Suprapubic skin (tissue), 4 donors: ENCODE results near the gene ARHGAP4.

Experiments
- CTCF ChIP-seq, 2 donors: fragments of 200-600 bp in 1 of 2; fragments of 450-650 bp in 1 of 2; sonication (generic) in 1 of 2; IDR thresholded peaks; one replicate each; pipeline ENCODE4 v1.5.1; 2016 to 2019; ENCODE audit warnings: antibody characterized with exemption in 2 of 2, mild to moderate bottlenecking in 1 of 2, moderate library complexity in 1 of 2
- EP300 ChIP-seq: sonication (generic); formaldehyde crosslinking; IDR thresholded peaks from one replicate; pipeline ENCODE4 v1.6.1; 2017; ENCODE audit warnings: antibody characterized with exemption
- POLR2AphosphoS5 ChIP-seq, 3 donors: sonication (generic); formaldehyde crosslinking; IDR thresholded peaks; one replicate each; pipeline ENCODE4 v1.6.1; 2017; ENCODE audit warnings: antibody characterized with exemption in 3 of 3

DNA sequence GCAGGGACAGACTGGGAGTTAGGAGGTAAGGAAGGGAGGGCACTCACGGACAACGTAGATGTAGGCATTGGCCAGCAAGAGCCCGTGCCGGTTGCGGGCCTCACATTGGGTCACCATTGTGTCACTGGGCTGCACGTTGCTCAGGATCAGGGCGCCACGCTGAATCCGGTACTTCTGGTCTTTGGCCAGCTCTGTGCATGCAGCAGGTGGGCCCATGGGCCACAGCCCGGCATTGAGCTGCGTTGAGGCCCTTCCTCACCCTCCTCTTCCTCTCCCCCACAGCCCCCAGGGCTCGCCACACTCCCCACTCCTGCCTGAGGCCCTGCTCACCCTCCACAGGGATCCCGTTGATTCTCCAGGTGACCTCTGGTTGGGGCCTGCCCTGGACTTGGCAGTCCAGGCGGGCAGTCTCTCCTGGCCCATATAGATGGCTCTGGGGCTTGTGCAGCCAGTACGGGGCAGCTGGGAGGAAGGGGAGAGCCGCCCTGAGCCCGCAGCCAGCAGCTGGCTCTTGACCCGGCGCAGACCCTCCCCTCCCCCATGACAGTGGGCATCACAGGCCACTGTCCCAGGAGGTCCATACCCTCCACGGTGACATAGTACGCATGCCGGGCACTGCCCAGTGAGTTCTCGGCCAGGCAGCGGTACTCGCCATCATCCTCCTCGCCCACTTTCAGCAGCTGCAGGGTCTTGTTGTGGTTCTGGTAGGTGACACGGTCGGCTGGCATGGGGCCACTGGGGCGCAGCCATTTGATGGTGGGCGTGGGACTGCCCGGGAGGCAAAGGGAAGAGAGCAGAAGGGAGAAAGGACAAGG, 56.4 kb downstream of the ARHGAP4 start:
- TF ChIP-seq CTCF (IDR thresholded peaks at IDR 0.05) (no peak), POLR2AphosphoS5 (IDR thresholded peaks at IDR 0.05) (no peak), EP300 (no peak)
